Vagina (tissue), 2 donors: ENCODE data around the gene MAP4K4. TPM values are rescaled to one million over a fixed set of nuclear protein-coding genes. Genes with fewer than 3 reads are reported as not detected.
"Not testable (repeated sequence)": the region's sequence is repeated elsewhere in the genome, so short reads cannot be mapped to it uniquely, and the experiment has no call there.

ENCODE experiments used
- DNase-seq, 2 donors: peaks; one replicate each; pipeline ENCODE4 v3.0.0-alpha.2; 2017; ENCODE audit errors: extremely low spot score in 2 of 2
- H3K27ac ChIP-seq: fragments of 200-600 bp; sonication (generic); one replicate; pipeline ENCODE4 v1.5.1; 2019
- H3K27me3 ChIP-seq: fragments of 200-600 bp; sonication (generic); one replicate; pipeline ENCODE4 v1.5.1; 2019
- H3K36me3 ChIP-seq, 2 donors: fragments of 200-600 bp; sonication (generic); one replicate each; pipeline ENCODE4 v1.5.1; 2017 to 2019
- H3K4me1 ChIP-seq: fragments of 200-600 bp; sonication (generic); one replicate; pipeline ENCODE4 v1.5.1; 2019
- H3K4me3 ChIP-seq, 2 donors: fragments of 200-600 bp; sonication (generic); 1 replicate in 1 of 2; 2 replicates in 1 of 2; pipeline ENCODE4 v1.5.1; 2016 to 2019
- H3K9me3 ChIP-seq: fragments of 200-600 bp; sonication (generic); one replicate; pipeline ENCODE4 v1.5.1; 2019
- CTCF ChIP-seq, 3 experiments: fragments of 450-650 bp in 2 of 3; fragments of 200-600 bp in 1 of 3; sonication (generic) in 1 of 3; IDR thresholded peaks; one replicate each; pipeline ENCODE4 v1.5.1; 2017 to 2019; ENCODE audit warnings: antibody characterized with exemption in 3 of 3, mild to moderate bottlenecking in 2 of 3, moderate library complexity in 2 of 3
- POLR2A ChIP-seq, 2 donors: fragments of 450-650 bp; IDR thresholded peaks; one replicate each; pipeline ENCODE4 v1.6.1; 2017; ENCODE audit warnings: antibody characterized with exemption in 2 of 2, mild to moderate bottlenecking in 2 of 2, moderate library complexity in 2 of 2
- POLR2AphosphoS5 ChIP-seq, 2 donors: sonication (generic); formaldehyde crosslinking; IDR thresholded peaks; one replicate each; pipeline ENCODE4 v1.9.0; 2017; ENCODE audit warnings: antibody characterized with exemption in 2 of 2, mild to moderate bottlenecking in 2 of 2, low read depth in 1 of 2; ENCODE audit not compliant: insufficient read depth in 1 of 2
- intact Hi-C: fragments of 100-400 bp; cut with DNase I; formaldehyde crosslinking; loops from one replicate; pipeline ENCODE4 v1.15.1; 2023
- total RNA-seq: library from RNA; depleted of rRNA; stranded (reverse); fragments of >200 nt; gene quantifications from one replicate; pipeline ENCODE4 v1.2.3, GENCODE V29; 2016

MAP4K4 gene
- total RNA-seq, 1 donor from 2014 or later = 75.9 TPM

GRCh38 chr2:101930847-101931246 lies 233.3 kb downstream of the MAP4K4 start:
- Histone ChIP-seq H3K9me3 (no peaks in the 10 kb centered on the region), H3K36me3 (no peaks in the 10 kb centered on the region), H3K4me1 (no peaks in the 10 kb centered on the region), H3K27me3 (no peaks in the 10 kb centered on the region), H3K27ac (no peak overlapping the region), H3K4me3 (no peak overlapping the region)
- TF ChIP-seq POLR2AphosphoS5 (IDR thresholded peaks at IDR 0.05; ENCODE audit: insufficient read depth in 1 of 2, low read depth in 1 of 2) (no peak), POLR2A (IDR thresholded peaks at IDR 0.05) (no peak), CTCF (IDR thresholded peaks at IDR 0.05) (no peak)
- intact Hi-C loops = no loop called here
- DNase-seq = no peak

GRCh38 chr2:101931402-101931801 lies 233.9 kb downstream of the MAP4K4 start:
- no peaks in the 10 kb centered on the region for H3K4me1 ChIP-seq
- intact Hi-C loops = no loop called here
- TF ChIP-seq POLR2A (IDR thresholded peaks at IDR 0.05) = no peak
- TF ChIP-seq POLR2AphosphoS5 (IDR thresholded peaks at IDR 0.05; ENCODE audit: insufficient read depth in 1 of 2, low read depth in 1 of 2) = no peak
- TF ChIP-seq CTCF (IDR thresholded peaks at IDR 0.05) = no peak

GRCh38 chr2:101935764-101936163 lies 238.3 kb downstream of the MAP4K4 start:
- H3K9me3 ChIP-seq, H3K4me3 ChIP-seq, H3K4me1 ChIP-seq, DNase-seq, H3K27ac ChIP-seq, intact Hi-C loops, H3K36me3 ChIP-seq, H3K27me3 ChIP-seq: not testable (repeated sequence)

More at GRCh38 chr2:101931402-101931801, 233.9 kb downstream of the MAP4K4 start:
- Histone ChIP-seq H3K27ac (no peak overlapping the region), H3K4me3 (no peak overlapping the region), H3K9me3 (no peaks in the 10 kb centered on the region), H3K36me3 (no peaks in the 10 kb centered on the region), H3K27me3 (no peaks in the 10 kb centered on the region)
- no peak for DNase-seq

- TF ChIP-seq CTCF (IDR thresholded peaks at IDR 0.05) (no peak), POLR2AphosphoS5 (IDR thresholded peaks at IDR 0.05; ENCODE audit: insufficient read depth in 1 of 2, low read depth in 1 of 2) (no peak)
- intact Hi-C loops = no loop called here
- Histone ChIP-seq H3K9me3 (no peaks in the 10 kb centered on the region), H3K36me3 (no peaks in the 10 kb centered on the region), H3K4me3 (no peak overlapping the region), H3K27ac (no peak overlapping the region), H3K4me1 (no peaks in the 10 kb centered on the region), H3K27me3 (no peaks in the 10 kb centered on the region)
- DNase-seq = no peak
Measured at GRCh38 chr2:101942851-101943250, 245.3 kb downstream of the MAP4K4 start.

Other genes starting within 250 kb of the MAP4K4 start
- 1.2 TPM for gene RFX8, start 222.6 kb upstream of the MAP4K4 start, total RNA-seq